GM18502 (cell line): ENCODE results near the gene BRD8.
"Not testable (repeated sequence)": the region's sequence is repeated elsewhere in the genome, so short reads cannot be mapped to it uniquely, and the experiment has no call there.

Experiments used
- ATAC-seq: cut with Tn5 transposase; IDR thresholded peaks from one replicate; pipeline ENCODE4 v1.9.1; 2021; ENCODE audit warnings: mild to moderate bottlenecking; ENCODE audit not compliant: unreplicated experiment, poor library complexity

The BRD8 gene

GRCh38 chr5:138178516-138179276, at the start of gene BRD8, which contains the start of gene KIF20A:
Gene BRD8 (minus strand): TSS chr5:138178630. CDS start chr5:138178614, 16 bp downstream.
Gene KIF20A (plus strand): TSS chr5:138179112. CDS start chr5:138179681, 569 bp downstream.
- ATAC-seq: peak; percentile 86

- no peak for ATAC-seq
These were observed 48.5 kb upstream of the BRD8 start for GRCh38 chr5:138226910-138227309.

- no peak for ATAC-seq
These were observed 46.3 kb upstream of the BRD8 start for GRCh38 chr5:138224712-138225111.

GRCh38 chr5:138223532-138223931, 45.1 kb upstream of the BRD8 start:
- no peak for ATAC-seq

GRCh38 chr5:138216799-138217198, 38.4 kb upstream of the BRD8 start:
- no peak for ATAC-seq

GRCh38 chr5:138213161-138214029, 35.0 kb upstream of the BRD8 start, which contains the start of gene CDC23:
Gene CDC23 (minus strand): TSS chr5:138213323. CDS start chr5:138213312, 11 bp downstream.
- ATAC-seq: peak; percentile 96

- peak; percentile 25 for ATAC-seq
These were observed 34.4 kb upstream of the BRD8 start for GRCh38 chr5:138212828-138213160.

- no peak for ATAC-seq
These were observed 32.6 kb upstream of the BRD8 start for GRCh38 chr5:138210985-138211384.

GRCh38 chr5:138193859-138194258, 15.4 kb upstream of the BRD8 start:
- ATAC-seq: not testable (repeated sequence)

GRCh38 chr5:138192826-138193225, 14.4 kb upstream of the BRD8 start:
- no peak for ATAC-seq

GRCh38 chr5:138188626-138189025, 10.2 kb upstream of the BRD8 start:
- ATAC-seq: no peak

GRCh38 chr5:138186002-138186447, 7.6 kb upstream of the BRD8 start:
- peak; percentile 82 for ATAC-seq

GRCh38 chr5:138182808-138183207, 4.4 kb upstream of the BRD8 start:
- no peak for ATAC-seq

GRCh38 chr5:138180841-138181240, 2.4 kb upstream of the BRD8 start:
- no peak for ATAC-seq

GRCh38 chr5:138180183-138180782, 1.9 kb upstream of the BRD8 start:
- ATAC-seq: no peak

- no peak for ATAC-seq
These were observed 937 bp upstream of the BRD8 start for GRCh38 chr5:138179277-138179857.

GRCh38 chr5:138177941-138178515, 402 bp downstream of the BRD8 start:
- no peak for ATAC-seq

GRCh38 chr5:138170299-138170698, 8.1 kb downstream of the BRD8 start:
- ATAC-seq: no peak

GRCh38 chr5:138169124-138169523, 9.3 kb downstream of the BRD8 start:
- no peak for ATAC-seq

- ATAC-seq: no peak
These were observed 14.7 kb downstream of the BRD8 start for GRCh38 chr5:138163721-138164120.
